Fibroblast of skin of abdomen (primary cell): ENCODE data around the gene GPC6.

ENCODE experiments used
- DNase-seq: peaks from one replicate; pipeline ENCODE4 v3.0.0-alpha.2; 2013

GPC6 gene

DNA sequence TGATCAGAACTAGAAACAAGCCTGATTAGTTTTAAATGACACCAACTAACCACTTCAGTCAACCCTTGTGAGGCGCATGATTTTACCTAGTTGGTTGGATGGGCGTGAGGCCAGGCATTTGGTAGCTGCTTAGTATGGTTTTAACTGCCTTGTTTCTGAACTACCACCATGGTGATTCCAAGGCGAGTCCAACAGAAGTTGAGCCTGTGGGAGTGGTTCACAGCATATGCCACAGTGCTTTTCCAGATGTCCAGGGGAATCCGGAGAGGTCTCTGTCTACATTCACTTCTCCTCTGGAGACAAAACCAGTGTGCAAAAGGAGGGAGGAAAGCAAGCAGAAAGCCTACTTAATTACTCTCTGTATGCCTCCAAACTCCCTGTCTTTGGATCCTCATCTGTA is 524.1 kb downstream of the GPC6 start:
- no peak for DNase-seq

DNA sequence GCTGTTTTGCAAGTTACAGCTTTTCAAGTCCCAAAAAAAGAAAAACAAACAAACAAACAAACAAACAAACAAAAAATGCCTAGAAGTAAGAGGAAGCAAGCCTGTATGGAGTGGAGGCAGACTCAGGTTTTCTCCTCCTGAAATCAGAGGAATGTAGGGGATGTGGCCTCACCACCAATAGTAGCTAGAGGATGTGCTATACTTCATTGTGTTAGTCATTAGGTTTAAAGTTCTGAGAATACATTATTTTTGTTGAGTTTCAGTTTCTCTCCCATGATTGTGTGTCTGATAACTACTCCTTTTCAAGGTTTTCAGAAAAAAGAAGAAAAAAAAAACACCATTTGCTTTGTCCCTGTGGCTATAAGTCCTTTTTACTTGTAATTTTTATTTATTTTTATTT is 524.5 kb downstream of the GPC6 start:
- DNase-seq: no peak

GRCh38 chr13:93752541-93752940 is 525.9 kb downstream of the GPC6 start:
- DNase-seq: peak; percentile 31

GRCh38 chr13:93753639-93754038 is 527.0 kb downstream of the GPC6 start:
- no peak for DNase-seq

DNA sequence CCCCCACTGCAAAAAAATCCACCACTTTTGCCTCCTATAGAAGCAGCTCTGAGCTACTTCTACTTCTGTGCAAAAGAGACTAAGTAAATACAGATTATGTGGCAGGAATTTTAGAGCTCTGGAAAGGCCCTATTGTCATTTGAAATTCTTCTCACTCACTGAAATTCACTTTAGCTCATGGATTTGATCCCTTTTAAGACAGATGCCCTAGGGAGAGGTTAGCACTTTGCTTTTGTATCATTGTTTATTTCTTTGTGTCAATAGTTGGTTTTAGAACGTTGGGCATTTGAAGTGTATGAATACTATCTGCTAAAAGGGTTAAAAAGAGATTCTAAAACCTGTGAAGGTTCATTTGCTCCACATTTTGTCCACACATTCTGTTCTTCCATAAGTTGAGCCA is 528.7 kb downstream of the GPC6 start:
- DNase-seq: no peak

DNA sequence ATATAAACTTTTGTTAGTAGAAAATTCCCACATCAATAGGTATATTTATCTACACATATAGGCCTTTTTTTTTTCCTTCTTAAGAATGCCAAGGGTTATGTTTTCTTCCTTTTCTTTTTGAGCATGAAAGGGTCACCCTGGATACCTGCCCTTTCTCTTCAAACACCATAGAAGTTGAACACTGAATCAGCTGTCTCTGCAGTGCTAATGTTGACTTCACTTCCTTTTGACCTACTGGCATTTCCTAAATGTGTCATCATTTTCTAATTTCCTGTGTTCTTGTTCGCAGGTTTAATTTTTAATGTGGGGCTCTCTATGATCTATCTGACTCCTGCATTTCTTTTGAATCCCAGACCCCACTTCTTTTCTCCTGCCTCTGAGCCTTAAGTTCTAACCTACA is 532.0 kb downstream of the GPC6 start:
- DNase-seq: no peak

GRCh38 chr13:93762708-93763426 is 536.3 kb downstream of the GPC6 start:
- no peak for DNase-seq

GRCh38 chr13:93765062-93765461 is 538.5 kb downstream of the GPC6 start:
- DNase-seq: no peak

DNA sequence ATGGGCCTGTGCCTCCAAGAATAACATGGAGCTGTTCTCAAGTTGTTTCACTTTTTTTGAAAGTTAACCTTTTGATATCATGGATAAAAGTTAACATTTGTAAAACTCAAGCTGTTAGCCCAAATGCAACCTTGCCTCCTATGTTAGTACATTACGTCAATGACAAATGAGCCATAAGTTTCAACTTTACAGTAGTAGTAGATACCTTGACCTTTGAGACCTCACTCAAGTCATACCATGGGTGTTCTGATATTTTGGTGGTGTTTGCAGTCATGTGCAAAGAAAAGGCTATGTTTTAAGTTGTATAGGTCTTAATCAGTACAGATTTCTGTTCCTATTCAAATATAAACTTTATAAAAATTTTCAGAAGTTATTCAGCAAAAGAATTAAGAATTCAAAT is 539.2 kb downstream of the GPC6 start:
- no peak for DNase-seq

- no peak for DNase-seq
These were observed 540.1 kb downstream of the GPC6 start for GRCh38 chr13:93766719-93767118.

GRCh38 chr13:93767180-93767916 is 540.7 kb downstream of the GPC6 start:
- no peak for DNase-seq

- DNase-seq: no peak
These were observed 541.4 kb downstream of the GPC6 start for GRCh38 chr13:93767917-93768409.

GRCh38 chr13:93769101-93769500 is 542.5 kb downstream of the GPC6 start:
- DNase-seq: no peak

DNA sequence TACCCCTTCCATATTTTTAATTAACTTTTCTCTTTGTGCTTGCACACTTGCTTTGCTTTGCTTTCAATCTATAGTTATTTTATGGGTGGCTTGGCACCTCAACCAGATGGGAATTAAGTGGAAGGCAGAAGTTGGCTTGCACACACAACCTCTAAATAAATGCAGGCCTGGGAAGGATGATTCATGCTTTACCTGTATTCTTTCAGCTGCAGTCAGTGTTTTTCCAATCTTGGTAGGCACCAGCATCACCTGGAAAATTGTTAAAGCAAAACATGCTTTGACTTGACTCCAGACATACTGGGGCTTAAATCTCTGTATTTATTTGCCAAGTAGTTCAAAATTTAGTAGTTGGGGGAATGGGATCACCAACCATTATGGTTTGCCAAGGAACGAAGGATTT is 543.0 kb downstream of the GPC6 start:
- DNase-seq: no peak

DNA sequence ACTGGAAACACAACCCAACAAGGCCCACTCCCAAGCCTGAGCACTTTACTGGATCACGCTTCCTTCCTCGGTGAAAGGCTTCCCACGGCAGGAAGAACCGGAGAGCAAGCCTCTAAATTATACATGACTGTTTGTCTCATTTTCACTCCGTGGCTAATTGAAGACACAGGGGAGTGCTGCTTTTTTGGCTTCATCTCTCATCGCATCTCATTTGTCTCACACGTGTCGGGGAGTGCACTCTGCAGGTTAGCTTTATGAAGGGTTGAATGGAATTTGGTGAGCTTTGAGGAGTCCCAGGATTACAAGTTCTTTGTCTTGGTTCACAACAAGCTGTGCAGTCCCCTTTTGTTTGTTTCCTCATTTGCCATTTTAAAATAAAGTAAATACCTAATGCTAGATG is 544.6 kb downstream of the GPC6 start:
- DNase-seq: no peak

DNA sequence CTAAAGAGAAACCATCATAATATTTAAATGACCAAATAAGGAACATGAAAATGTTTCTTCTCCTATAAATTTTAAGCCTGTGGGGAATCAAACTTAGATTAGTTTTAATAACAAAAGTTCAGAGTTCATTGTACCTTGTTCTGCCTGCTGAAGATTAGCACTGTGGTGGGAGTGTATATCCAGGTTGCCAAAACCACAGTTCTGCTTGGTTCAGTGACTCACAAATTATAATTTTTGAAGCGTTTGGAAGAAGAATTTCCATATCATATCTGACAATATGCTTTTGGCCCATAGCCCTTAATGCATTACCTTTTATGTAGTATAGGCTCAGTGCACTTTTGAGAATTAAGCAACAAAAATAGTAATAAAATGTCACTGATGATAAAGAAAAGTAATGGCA is 545.2 kb downstream of the GPC6 start:
- peak; percentile 53 for DNase-seq

- no peak for DNase-seq
These were observed 547.9 kb downstream of the GPC6 start for GRCh38 chr13:93774506-93774905.

DNA sequence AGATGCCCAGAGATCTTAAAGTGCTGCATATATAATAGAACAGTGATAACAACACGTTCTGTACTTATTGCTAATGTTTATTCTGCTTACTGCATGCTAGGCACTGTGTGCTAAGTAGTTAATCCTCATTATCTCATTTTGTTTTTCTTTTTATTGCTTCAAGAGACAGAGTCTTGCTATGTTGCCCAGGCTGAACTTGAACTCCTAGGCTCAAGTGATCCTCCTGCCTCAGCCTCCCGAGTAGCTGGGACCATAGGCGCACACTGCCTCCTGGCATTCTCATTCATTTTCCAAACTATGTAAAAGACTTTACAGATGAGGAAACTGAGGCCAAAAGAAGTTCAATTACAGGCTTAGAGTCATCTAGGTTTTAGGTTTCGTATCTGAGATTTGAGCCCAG is 548.4 kb downstream of the GPC6 start:
- no peak for DNase-seq

- peak; percentile 82 for DNase-seq
These were observed 549.0 kb downstream of the GPC6 start for GRCh38 chr13:93775507-93776108.

DNA sequence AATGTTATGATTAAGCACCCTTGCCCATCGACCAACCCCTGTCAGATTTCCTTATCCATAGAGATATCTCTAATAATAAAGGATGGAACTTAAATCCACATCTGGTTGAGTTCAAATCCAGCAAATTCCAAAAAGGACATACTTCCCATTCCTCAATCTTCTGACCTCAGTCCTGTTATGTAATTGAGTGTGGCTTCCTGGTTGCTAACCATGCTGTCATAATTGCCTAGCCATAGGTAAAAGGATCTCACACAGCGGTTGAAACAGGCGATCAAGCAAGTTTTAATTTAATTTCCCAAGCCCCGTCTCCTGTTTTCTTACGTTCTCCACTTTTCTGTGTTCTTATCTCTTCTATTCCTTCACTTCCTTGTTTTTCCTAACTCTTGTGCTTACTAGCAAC is 550.3 kb downstream of the GPC6 start:
- peak; percentile 79 for DNase-seq

GRCh38 chr13:93777504-93777903 is 550.9 kb downstream of the GPC6 start:
- DNase-seq: no peak

- no peak for DNase-seq
These were observed 551.9 kb downstream of the GPC6 start for GRCh38 chr13:93778548-93778947.

DNA sequence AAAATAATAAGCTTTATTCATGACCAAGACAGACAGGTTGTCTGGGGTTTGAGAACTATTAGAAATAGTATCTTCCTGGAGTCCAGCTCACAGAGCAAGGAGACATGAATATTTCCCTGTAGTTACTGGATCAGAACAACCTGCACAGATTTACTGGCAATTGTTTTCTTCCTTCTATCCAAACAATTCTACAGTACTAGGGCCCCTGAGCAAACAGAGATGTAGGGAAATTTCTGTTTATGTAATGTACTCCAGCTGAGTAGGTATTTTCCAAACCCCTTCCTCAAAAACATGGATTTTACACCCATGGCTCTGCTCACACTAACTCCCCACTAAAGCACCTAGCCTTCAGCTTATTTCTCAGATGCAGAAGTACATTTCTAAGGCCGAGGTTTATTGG is 557.6 kb downstream of the GPC6 start:
- DNase-seq: no peak
